MM.1S (cell line): ENCODE results near the gene CHST15.

Source experiments
- DNase-seq: peaks from one replicate; pipeline ENCODE4 v3.0.0-alpha.2; 2015
- H2AFZ ChIP-seq: fragments of 300-600 bp; sonication (generic); 2 replicates; pipeline ENCODE4 v1.6.0; 2016; ENCODE audit warnings: antibody characterized with exemption, low read length
- H3F3A ChIP-seq: fragments of 300-600 bp; sonication (generic); 2 replicates; pipeline ENCODE4 v1.6.1; 2016; ENCODE audit warnings: mild to moderate bottlenecking, antibody characterized with exemption, low read length, moderate library complexity, mixed read lengths; ENCODE audit not compliant: insufficient read depth
- H3K27ac ChIP-seq: fragments of 300-600 bp; sonication (generic); 2 replicates; pipeline ENCODE4 v1.5.1; 2016; ENCODE audit warnings: mild to moderate bottlenecking, low read length
- H3K27me3 ChIP-seq: fragments of 300-600 bp; sonication (generic); replicated peaks from 2 replicates; pipeline ENCODE4 v1.6.0; 2016; ENCODE audit warnings: low read length; ENCODE audit not compliant: insufficient read depth
- H3K36me3 ChIP-seq: fragments of 300-600 bp; sonication (generic); replicated peaks from 2 replicates; pipeline ENCODE4 v1.6.1; 2016; ENCODE audit warnings: mild to moderate bottlenecking, low read length, mixed read lengths; ENCODE audit not compliant: insufficient read depth
- H3K4me1 ChIP-seq: fragments of 300-600 bp; sonication (generic); 2 replicates; pipeline ENCODE4 v1.6.1; 2016; ENCODE audit warnings: low read length, mixed read lengths
- H3K4me2 ChIP-seq: fragments of 300-600 bp; sonication (generic); 2 replicates; pipeline ENCODE4 v1.6.0; 2016; ENCODE audit warnings: low read depth, low read length
- H3K4me3 ChIP-seq: fragments of 300-600 bp; sonication (generic); 2 replicates; pipeline ENCODE4 v1.5.1; 2016; ENCODE audit warnings: low read length, mixed read lengths
- H3K79me2 ChIP-seq: fragments of 300-600 bp; sonication (generic); 2 replicates; pipeline ENCODE4 v1.6.1; 2016; ENCODE audit warnings: mixed run types, low read length, mixed read lengths
- H3K9ac ChIP-seq: fragments of 300-600 bp; sonication (generic); 2 replicates; pipeline ENCODE4 v1.6.1; 2016; ENCODE audit warnings: low read length, mixed read lengths
- H3K9me2 ChIP-seq: fragments of 300-600 bp; sonication (generic); replicated peaks from 2 replicates; pipeline ENCODE4 v1.6.1; 2016; ENCODE audit warnings: mild to moderate bottlenecking, low read length, mixed read lengths; ENCODE audit not compliant: insufficient read depth
- H3K9me3 ChIP-seq: fragments of 300-600 bp; sonication (generic); replicated peaks from 2 replicates; pipeline ENCODE4 v1.6.1; 2016; ENCODE audit warnings: mild to moderate bottlenecking, low read length, mixed read lengths; ENCODE audit not compliant: insufficient read depth
- H4K20me1 ChIP-seq: fragments of 300-600 bp; sonication (generic); 2 replicates; pipeline ENCODE4 v1.6.1; 2016; ENCODE audit warnings: mild to moderate bottlenecking, low read length, moderate library complexity, mixed read lengths; ENCODE audit not compliant: insufficient read depth
- EZH2 ChIP-seq: fragments of 300-600 bp; sonication (generic); optimal IDR thresholded peaks from 2 replicates; pipeline ENCODE3; 2017; ENCODE audit warnings: low read depth, mild to moderate bottlenecking, antibody characterized with exemption, low read length, mixed read lengths
- EZH2phosphoT487 ChIP-seq: fragments of 300-600 bp; sonication (generic); IDR thresholded peaks from 2 replicates; pipeline ENCODE4 v1.6.1; 2018; ENCODE audit warnings: antibody characterized with exemption, low read length
- TF ChIP-seq, protein P1 (sequence below): fragments of 300-600 bp; sonication (generic); IDR thresholded peaks from 2 replicates; pipeline ENCODE4 v1.5.1; 2016; ENCODE audit warnings: antibody characterized with exemption, low read length, mixed read lengths

The CHST15 gene

DNA sequence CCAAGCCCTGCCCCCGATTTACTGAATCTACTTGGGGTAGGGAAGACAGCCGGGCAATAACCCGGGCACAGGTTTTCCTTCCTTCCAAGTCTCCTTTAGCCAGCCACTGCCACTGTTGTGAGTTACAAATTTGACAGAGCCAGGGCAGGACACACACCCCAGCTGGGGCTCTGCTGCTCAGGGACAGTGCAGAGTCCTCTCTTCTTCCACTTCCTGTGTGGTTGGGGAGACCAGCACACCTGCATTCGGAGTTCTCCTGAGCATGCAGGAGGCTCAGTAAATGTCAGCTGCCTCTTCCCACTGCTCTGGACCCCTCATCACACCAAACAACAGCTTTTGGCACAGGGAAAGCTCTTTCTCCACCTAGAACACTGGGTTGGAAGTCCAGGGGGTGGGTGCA, 21.3 kb downstream of the CHST15 start:
- Histone ChIP-seq H3K9me3 (no peaks in the 10 kb centered on the region), H3K4me3 (peak overlapping the region; percentile 31; the same call in 1 of the 2 replicates), H3F3A (peaks cover 96% of the 10 kb centered on the region), H4K20me1 (no peaks in the 10 kb centered on the region), H3K9ac (peak overlapping the region; percentile 62), H2AFZ (no peak overlapping the region), H3K79me2 (peaks cover 84% of the 10 kb centered on the region), H3K27ac (peak overlapping the region; percentile 97), H3K36me3 (no peaks in the 10 kb centered on the region), H3K27me3 (no peaks in the 10 kb centered on the region), H3K4me2 (peak overlapping the region; percentile 82), H3K9me2 (no peaks in the 10 kb centered on the region), H3K4me1 (peaks cover 95% of the 10 kb centered on the region)
- TF ChIP-seq EZH2phosphoT487: no peak
- TF ChIP-seq EZH2: no peak
- TF ChIP-seq, protein P1, sequence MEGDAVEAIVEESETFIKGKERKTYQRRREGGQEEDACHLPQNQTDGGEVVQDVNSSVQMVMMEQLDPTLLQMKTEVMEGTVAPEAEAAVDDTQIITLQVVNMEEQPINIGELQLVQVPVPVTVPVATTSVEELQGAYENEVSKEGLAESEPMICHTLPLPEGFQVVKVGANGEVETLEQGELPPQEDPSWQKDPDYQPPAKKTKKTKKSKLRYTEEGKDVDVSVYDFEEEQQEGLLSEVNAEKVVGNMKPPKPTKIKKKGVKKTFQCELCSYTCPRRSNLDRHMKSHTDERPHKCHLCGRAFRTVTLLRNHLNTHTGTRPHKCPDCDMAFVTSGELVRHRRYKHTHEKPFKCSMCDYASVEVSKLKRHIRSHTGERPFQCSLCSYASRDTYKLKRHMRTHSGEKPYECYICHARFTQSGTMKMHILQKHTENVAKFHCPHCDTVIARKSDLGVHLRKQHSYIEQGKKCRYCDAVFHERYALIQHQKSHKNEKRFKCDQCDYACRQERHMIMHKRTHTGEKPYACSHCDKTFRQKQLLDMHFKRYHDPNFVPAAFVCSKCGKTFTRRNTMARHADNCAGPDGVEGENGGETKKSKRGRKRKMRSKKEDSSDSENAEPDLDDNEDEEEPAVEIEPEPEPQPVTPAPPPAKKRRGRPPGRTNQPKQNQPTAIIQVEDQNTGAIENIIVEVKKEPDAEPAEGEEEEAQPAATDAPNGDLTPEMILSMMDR: no peak
- peak; percentile 88 for DNase-seq

DNA sequence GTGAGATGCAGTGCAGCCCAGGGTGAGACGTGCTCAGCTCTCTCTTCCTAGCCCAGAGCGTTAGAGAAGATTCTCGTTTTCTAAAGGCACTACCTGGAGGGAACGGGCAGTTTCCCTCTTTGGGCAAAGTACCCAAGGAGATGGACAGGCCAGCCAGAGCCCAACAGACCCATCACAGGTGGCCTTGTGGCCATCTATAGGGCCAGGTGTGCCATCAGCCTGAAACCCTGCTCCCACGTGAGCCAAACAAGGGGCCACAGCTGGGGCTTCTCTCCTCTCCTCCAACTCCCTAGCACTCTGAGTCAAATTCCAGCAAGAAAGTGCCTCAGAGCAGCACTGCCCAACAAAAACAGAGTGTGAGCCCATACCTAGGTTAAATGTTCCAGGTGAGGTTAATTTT, 22.3 kb downstream of the CHST15 start:
- no peaks in the 10 kb centered on the region for H3K9me3 ChIP-seq
- peaks cover 98% of the 10 kb centered on the region for H3K4me1 ChIP-seq

GRCh38 chr10:124070666-124071065, 22.7 kb downstream of the CHST15 start:
- TF ChIP-seq, protein P1: no peak
- no peak for TF ChIP-seq EZH2
- no peak for TF ChIP-seq EZH2phosphoT487
- Histone ChIP-seq H2AFZ (no peak overlapping the region), H3K4me2 (peak overlapping the region; percentile 82), H3F3A (peaks cover 100% of the 10 kb centered on the region), H3K4me1 (peaks cover 98% of the 10 kb centered on the region), H3K9me2 (no peaks in the 10 kb centered on the region), H3K9ac (peak overlapping the region; percentile 62; the same call in 1 of the 2 replicates), H3K79me2 (peaks cover 84% of the 10 kb centered on the region), H4K20me1 (no peaks in the 10 kb centered on the region), H3K27ac (peak overlapping the region; percentile 97), H3K27me3 (no peaks in the 10 kb centered on the region), H3K4me3 (peak overlapping the region; percentile 19; the same call in 1 of the 2 replicates), H3K36me3 (no peaks in the 10 kb centered on the region), H3K9me3 (no peaks in the 10 kb centered on the region)
- no peak for DNase-seq

More for the DNA sequence above, 22.3 kb downstream of the CHST15 start:
- Histone ChIP-seq H3K27ac (peak overlapping the region; percentile 97), H3K27me3 (no peaks in the 10 kb centered on the region), H3K36me3 (no peaks in the 10 kb centered on the region), H3K9me2 (no peaks in the 10 kb centered on the region), H3K4me3 (peak overlapping the region; percentile 19), H3F3A (peaks cover 100% of the 10 kb centered on the region), H2AFZ (no peak overlapping the region), H4K20me1 (no peaks in the 10 kb centered on the region), H3K4me2 (peak overlapping the region; percentile 82), H3K79me2 (peaks cover 85% of the 10 kb centered on the region), H3K9ac (peak overlapping the region; percentile 62; the same call in 1 of the 2 replicates)
- DNase-seq: peak; percentile 21
- TF ChIP-seq EZH2phosphoT487 (no peak), EZH2 (no peak)
- TF ChIP-seq, protein P1: no peak
